Measurements from ENCODE around the gene NUP50.

DNA sequence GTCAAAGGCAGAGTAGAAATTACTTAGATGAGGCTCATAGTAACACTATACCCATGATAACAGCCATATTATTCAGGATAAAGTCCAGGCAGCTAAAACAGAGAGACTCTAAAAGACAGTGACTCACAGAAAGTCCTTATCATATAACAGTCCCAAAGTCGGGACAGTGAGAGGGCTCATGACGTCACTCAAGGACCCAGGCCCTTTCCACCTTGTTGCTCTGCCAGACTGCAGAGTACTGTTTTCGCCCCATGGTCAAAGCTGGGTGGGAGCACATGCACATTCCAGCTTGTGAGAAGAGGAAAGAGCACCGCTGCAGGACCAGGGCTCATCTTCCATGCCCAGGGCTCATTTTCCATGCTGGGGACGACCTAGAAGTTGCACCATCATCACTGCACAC, 29.4 kb upstream of the NUP50 start:
- TF ChIP-seq, protein P1, sequence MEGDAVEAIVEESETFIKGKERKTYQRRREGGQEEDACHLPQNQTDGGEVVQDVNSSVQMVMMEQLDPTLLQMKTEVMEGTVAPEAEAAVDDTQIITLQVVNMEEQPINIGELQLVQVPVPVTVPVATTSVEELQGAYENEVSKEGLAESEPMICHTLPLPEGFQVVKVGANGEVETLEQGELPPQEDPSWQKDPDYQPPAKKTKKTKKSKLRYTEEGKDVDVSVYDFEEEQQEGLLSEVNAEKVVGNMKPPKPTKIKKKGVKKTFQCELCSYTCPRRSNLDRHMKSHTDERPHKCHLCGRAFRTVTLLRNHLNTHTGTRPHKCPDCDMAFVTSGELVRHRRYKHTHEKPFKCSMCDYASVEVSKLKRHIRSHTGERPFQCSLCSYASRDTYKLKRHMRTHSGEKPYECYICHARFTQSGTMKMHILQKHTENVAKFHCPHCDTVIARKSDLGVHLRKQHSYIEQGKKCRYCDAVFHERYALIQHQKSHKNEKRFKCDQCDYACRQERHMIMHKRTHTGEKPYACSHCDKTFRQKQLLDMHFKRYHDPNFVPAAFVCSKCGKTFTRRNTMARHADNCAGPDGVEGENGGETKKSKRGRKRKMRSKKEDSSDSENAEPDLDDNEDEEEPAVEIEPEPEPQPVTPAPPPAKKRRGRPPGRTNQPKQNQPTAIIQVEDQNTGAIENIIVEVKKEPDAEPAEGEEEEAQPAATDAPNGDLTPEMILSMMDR (IDR thresholded peaks at IDR 0.05): no peak
- TF ChIP-seq POLR2AphosphoS5 (IDR thresholded peaks at IDR 0.05) (no peak), POLR2A (IDR thresholded peaks at IDR 0.05) (no peak), EP300 (IDR thresholded peaks at IDR 0.05) (no peak)
